HG02642 (cell line): ENCODE measurements around the gene PARD3.

Source experiments
- ATAC-seq: cut with Tn5 transposase; IDR thresholded peaks from one replicate; pipeline ENCODE4 v1.9.1; 2021; ENCODE audit warnings: mild to moderate bottlenecking; ENCODE audit not compliant: unreplicated experiment, poor library complexity

The PARD3 gene

GRCh38 chr10:34601691-34602090 lies 213.4 kb downstream of the PARD3 start:
- ATAC-seq = no peak

GRCh38 chr10:34599026-34599795 lies 215.9 kb downstream of the PARD3 start:
- no peak for ATAC-seq

DNA sequence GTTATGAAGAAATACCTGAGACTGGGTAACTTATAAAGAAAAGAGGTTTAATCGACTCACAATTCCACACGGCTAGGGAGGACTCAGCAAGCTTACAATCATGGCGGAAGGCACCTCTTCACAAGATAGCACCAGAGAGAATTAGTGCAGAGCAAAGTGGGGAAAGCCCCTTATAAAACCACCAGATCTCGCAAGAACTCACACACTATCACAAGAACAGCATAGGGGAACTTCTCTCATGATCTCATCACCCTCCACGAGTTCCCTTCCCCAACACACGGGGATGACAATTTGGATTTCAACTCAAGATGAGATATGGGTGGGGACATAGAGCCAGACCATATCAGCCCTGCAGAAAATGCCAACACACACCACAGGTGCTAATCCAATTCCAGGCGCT lies 218.7 kb downstream of the PARD3 start:
- ATAC-seq = no peak

DNA sequence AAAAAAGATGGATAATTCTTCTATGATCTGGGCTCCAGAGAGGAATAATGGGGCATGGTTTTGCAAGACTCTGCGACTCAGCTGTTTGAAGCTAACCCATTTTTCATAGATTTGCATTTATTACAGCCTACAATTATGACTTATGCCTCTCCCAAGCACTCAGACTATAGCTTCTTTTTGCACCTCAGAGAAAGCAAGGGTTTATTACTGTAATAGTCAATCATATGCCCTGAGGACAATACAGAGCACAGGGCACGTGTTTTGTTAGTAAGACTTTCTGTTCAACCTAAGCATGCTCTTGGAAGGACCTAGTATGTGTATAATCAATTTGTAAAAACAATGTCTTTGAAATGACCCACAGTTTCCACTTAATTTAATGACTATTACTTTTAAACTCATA lies 221.2 kb downstream of the PARD3 start:
- ATAC-seq = no peak

DNA sequence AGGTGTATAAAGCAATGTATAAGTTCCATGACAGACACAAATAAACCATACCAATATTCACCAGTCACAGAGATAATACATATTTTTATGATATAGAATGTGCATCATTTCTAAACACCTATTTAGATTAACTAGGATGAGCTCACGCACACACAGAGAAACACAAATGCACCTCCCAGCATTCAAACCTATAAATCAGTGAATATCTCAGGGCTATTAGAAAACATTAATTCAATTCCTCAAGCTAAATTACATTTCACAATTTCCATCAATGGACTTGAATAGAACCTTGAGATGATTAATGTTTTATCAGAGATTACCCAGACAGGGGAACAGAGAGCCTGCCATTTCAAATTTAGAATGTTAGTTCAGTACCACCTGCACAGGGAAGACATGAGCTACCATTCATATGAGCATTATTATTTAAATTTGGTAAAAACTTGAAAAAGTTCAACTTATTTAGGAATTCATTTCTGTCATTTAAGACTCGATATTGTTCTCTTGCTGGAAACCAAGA lies 221.7 kb downstream of the PARD3 start:
- no peak for ATAC-seq

- no peak for ATAC-seq
These were observed 224.3 kb downstream of the PARD3 start for GRCh38 chr10:34590793-34591192.

GRCh38 chr10:34589275-34589674 lies 225.8 kb downstream of the PARD3 start:
- ATAC-seq = no peak

GRCh38 chr10:34587680-34588019 lies 227.4 kb downstream of the PARD3 start:
- ATAC-seq = no peak

- no peak for ATAC-seq
These were observed 228.0 kb downstream of the PARD3 start for GRCh38 chr10:34587002-34587679.

DNA sequence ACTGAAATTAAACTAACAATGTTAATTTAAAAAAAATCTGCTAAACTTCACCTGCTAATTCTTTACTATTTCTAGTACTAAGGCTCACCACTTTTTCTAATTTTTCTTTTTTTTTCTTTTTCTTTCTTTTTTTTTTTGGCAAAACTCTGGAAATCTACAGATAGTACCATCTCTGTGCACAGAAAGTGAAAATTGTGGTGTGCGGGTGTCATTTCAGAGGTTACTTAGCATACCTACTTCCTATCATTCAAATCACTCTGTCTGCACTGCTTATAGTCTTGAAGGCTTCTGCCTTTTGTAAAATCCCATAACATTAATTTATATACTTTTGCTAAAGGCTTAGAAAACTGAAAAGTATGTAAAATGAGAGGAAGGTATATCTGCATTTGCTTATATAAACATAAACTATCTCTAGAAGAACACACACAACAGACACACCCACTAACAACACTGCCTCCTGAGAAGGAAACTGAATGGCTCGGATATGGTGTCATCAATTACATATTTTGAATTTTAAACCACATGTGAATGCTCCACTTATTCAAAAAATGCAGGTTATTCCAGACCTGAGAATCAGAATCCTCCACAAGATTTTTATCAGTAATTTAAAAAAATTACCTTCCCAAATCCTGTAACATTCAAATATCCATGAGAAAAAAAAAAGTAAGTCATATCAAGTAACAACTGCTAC lies 229.5 kb downstream of the PARD3 start:
- ATAC-seq = no peak

DNA sequence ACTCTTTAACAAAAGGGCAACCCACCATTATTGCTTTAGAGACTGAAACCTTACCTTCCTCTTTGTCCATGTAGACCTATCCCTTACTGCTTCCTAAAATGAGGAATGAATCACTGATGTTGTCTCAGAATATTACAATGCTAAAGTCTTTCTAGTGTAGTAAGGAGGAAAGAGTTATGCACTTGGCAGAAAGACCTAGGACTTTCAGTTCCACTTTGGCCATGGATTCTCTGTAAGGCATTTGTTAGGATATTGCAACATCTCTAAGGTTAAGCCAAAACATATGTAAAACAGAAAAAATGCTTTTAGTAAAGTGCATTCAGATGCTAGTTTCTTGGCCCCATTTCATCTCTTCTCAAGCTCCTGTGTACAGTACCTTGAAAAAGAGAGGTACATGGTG lies 230.9 kb downstream of the PARD3 start:
- no peak for ATAC-seq

DNA sequence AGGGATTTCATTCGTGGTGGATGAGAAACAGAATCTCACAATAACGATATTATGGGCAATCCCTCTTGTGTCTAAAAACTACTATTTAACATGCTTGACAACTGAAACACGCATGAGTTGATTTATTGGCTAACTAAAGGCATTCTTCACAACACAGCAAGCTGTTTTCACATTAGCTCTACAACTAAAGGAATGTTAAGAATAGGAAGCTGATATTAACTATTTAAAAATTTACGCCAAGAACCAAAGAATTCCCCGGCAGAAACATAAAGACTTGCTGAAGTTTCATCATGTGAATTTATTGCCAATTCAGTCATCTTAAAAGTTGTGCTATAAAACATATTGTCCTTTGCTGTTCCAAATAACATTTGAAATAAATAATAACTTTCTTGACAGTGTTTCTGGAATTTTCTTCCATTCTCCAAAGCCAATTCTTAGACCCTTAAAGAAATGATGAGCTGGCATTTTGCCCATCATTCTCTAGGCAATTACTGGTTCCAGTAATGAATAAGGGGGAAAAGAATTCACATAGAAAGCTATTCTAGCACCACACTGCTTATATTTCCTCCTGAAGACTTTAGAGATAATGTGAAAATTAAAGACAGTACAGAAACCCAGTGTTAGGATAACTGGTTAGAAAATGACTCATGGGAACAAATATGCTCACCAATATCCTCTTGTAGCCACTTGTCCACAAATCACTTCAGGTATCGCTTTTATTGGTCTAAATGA lies 233.1 kb downstream of the PARD3 start:
- no peak for ATAC-seq

- no peak for ATAC-seq
These were observed 234.5 kb downstream of the PARD3 start for GRCh38 chr10:34580643-34581042.

GRCh38 chr10:34580214-34580613 lies 234.9 kb downstream of the PARD3 start:
- ATAC-seq = no peak

- ATAC-seq = no peak
These were observed 236.6 kb downstream of the PARD3 start for GRCh38 chr10:34578468-34578867.

- no peak for ATAC-seq
These were observed 238.3 kb downstream of the PARD3 start for GRCh38 chr10:34576797-34577196.

- no peak for ATAC-seq
These were observed 239.2 kb downstream of the PARD3 start for GRCh38 chr10:34575882-34576281.

GRCh38 chr10:34574353-34574934 lies 240.7 kb downstream of the PARD3 start:
- ATAC-seq = no peak

- no peak for ATAC-seq
These were observed 244.2 kb downstream of the PARD3 start for GRCh38 chr10:34570887-34571286.

GRCh38 chr10:34567659-34568253 lies 247.3 kb downstream of the PARD3 start:
- ATAC-seq = no peak
